SK-N-SH treated with all-trans-retinoic acid at 6 μM for 48 hours (cell line): ENCODE measurements around the gene CHMP2A.

Source experiments
- ATAC-seq: fragments of 200-7000 bp; cut with Tn5 transposase; 3 replicates; pipeline ENCODE4 v1.9.1; 2020; ENCODE audit warnings: mild to moderate bottlenecking, moderate library complexity
- ARNTL ChIP-seq: fragments of 450-650 bp; formaldehyde crosslinking; IDR thresholded peaks from 2 replicates; pipeline ENCODE4 v1.5.0; 2020; ENCODE audit warnings: low read depth, mild to moderate bottlenecking, moderate library complexity, borderline replicate concordance
- BACH2 ChIP-seq: fragments of 250-450 bp; sonication (Bioruptor Pico); IDR thresholded peaks from 2 replicates; pipeline ENCODE4 v1.9.0; 2021; ENCODE audit warnings: mild to moderate bottlenecking, borderline replicate concordance
- CREB5 ChIP-seq: fragments of 250-450 bp; sonication (Bioruptor Pico); IDR thresholded peaks from 2 replicates; pipeline ENCODE4 v1.5.1; 2020; ENCODE audit warnings: low read depth, mild to moderate bottlenecking, moderate library complexity
- CSDC2 ChIP-seq: fragments of 250-450 bp; sonication (Bioruptor Pico); IDR thresholded peaks from 2 replicates; pipeline ENCODE4 v1.5.0; 2020; ENCODE audit warnings: mild to moderate bottlenecking, moderate library complexity
- ESRRG ChIP-seq: fragments of 250-450 bp; sonication (Bioruptor Pico); IDR thresholded peaks from 2 replicates; pipeline ENCODE4 v1.6.1; 2021; ENCODE audit warnings: mild to moderate bottlenecking
- GLIS3 ChIP-seq: fragments of 250-450 bp; sonication (Bioruptor Pico); IDR thresholded peaks from 2 replicates; pipeline ENCODE4 v1.5.0; 2020; ENCODE audit warnings: mild to moderate bottlenecking, moderate library complexity
- OSR1 ChIP-seq: fragments of 250-450 bp; sonication (Bioruptor Pico); IDR thresholded peaks from 2 replicates; pipeline ENCODE4 v1.8.0; 2022; ENCODE audit warnings: moderate library complexity, mild to moderate bottlenecking, inconsistent platforms
- PATZ1 ChIP-seq: fragments of 250-450 bp; sonication (Bioruptor Pico); IDR thresholded peaks from 2 replicates; pipeline ENCODE4 v1.8.0; 2020; ENCODE audit warnings: mild to moderate bottlenecking, moderate library complexity, borderline replicate concordance
- PPARA ChIP-seq: fragments of 250-450 bp; sonication (Bioruptor Pico); IDR thresholded peaks from 2 replicates; pipeline ENCODE4 v1.5.0; 2020; ENCODE audit warnings: mild to moderate bottlenecking, borderline replicate concordance
- RARB ChIP-seq: fragments of 250-450 bp; sonication (Bioruptor Pico); IDR thresholded peaks from 2 replicates; pipeline ENCODE4 v1.8.0; 2021; ENCODE audit warnings: mild to moderate bottlenecking, moderate library complexity
- SNAI2 ChIP-seq: fragments of 250-450 bp; sonication (Bioruptor Pico); IDR thresholded peaks from 2 replicates; pipeline ENCODE4 v1.5.0; 2020; ENCODE audit warnings: mild to moderate bottlenecking, moderate library complexity
- TCF4 ChIP-seq: fragments of 250-450 bp; sonication (Bioruptor Pico); IDR thresholded peaks from 2 replicates; pipeline ENCODE4 v1.8.0; 2021; ENCODE audit warnings: mild to moderate bottlenecking, moderate library complexity, borderline replicate concordance
- TOX ChIP-seq: fragments of 250-450 bp; sonication (Bioruptor Pico); IDR thresholded peaks from 2 replicates; pipeline ENCODE4 v1.8.0; 2021; ENCODE audit warnings: mild to moderate bottlenecking, moderate library complexity, borderline replicate concordance
- TSHZ2 ChIP-seq: fragments of 250-450 bp; sonication (Bioruptor Pico); IDR thresholded peaks from 2 replicates; pipeline ENCODE4 v1.5.0; 2020; ENCODE audit warnings: mild to moderate bottlenecking, moderate library complexity
- ZFP3 ChIP-seq: fragments of 250-450 bp; sonication (Bioruptor Pico); IDR thresholded peaks from 2 replicates; pipeline ENCODE4 v1.5.0; 2020; ENCODE audit warnings: mild to moderate bottlenecking, moderate library complexity
- ZFP30 ChIP-seq: fragments of 450-650 bp; formaldehyde crosslinking; IDR thresholded peaks from 2 replicates; pipeline ENCODE4 v1.5.0; 2022; ENCODE audit warnings: mild to moderate bottlenecking, moderate library complexity
- ZNF565 ChIP-seq: fragments of 450-650 bp; formaldehyde crosslinking; conservative IDR thresholded peaks from 2 replicates; pipeline ENCODE4 v1.5.0; 2020; ENCODE audit warnings: low read depth, mild to moderate bottlenecking, moderate library complexity
- ZNF70 ChIP-seq: fragments of 450-650 bp; formaldehyde crosslinking; IDR thresholded peaks from 2 replicates; pipeline ENCODE4 v1.5.0; 2020; ENCODE audit warnings: mild to moderate bottlenecking, moderate library complexity
- ZNF8 ChIP-seq: fragments of 450-650 bp; formaldehyde crosslinking; IDR thresholded peaks from 2 replicates; pipeline ENCODE4 v1.5.0; 2020; ENCODE audit warnings: mild to moderate bottlenecking, moderate library complexity

CHMP2A gene

GRCh38 chr19:58572818-58573657 lies 18.1 kb upstream of the CHMP2A start, which contains the start of gene MZF1:
MZF1 (minus strand) TSS chr19:58573335; CDS start chr19:58571389, 1,946 bp downstream.
- no peak for TF ChIP-seq ZFP3 (CRISPR knock-in tag)
- peak; percentile 45; the same call in 1 of the 2 replicates for TF ChIP-seq PATZ1 (CRISPR knock-in tag)
- peak; percentile 49; the same call in 1 of the 2 replicates for TF ChIP-seq TSHZ2
- peak; percentile 77 for ATAC-seq

GRCh38 chr19:58572026-58572817 lies 17.3 kb upstream of the CHMP2A start:
- TF ChIP-seq TCF4 (CRISPR knock-in tag) (no peak), ESRRG (CRISPR knock-in tag) (no peak), BACH2 (CRISPR knock-in tag) (no peak)
- no peak for ATAC-seq

- no peak for TF ChIP-seq ZNF8 (CRISPR knock-in tag)
- no peak for TF ChIP-seq SNAI2 (CRISPR knock-in tag)
- no peak for TF ChIP-seq ZNF70 (CRISPR knock-in tag)
- no peak for TF ChIP-seq BACH2 (CRISPR knock-in tag)
- TF ChIP-seq TOX (CRISPR knock-in tag): no peak
- no peak for TF ChIP-seq OSR1
- no peak for TF ChIP-seq PPARA (CRISPR knock-in tag)
- TF ChIP-seq ZNF565 (CRISPR knock-in tag): no peak
- TF ChIP-seq TSHZ2: no peak
- TF ChIP-seq CREB5 (CRISPR knock-in tag): no peak
- TF ChIP-seq ARNTL (CRISPR knock-in tag): no peak
- no peak for TF ChIP-seq RARB
- no peak for TF ChIP-seq PATZ1 (CRISPR knock-in tag)
- no peak for TF ChIP-seq CSDC2 (CRISPR knock-in tag)
- no peak for TF ChIP-seq GLIS3 (CRISPR knock-in tag)
- TF ChIP-seq ZFP30 (CRISPR knock-in tag): no peak
- no peak for ATAC-seq
These were observed 16.7 kb upstream of the CHMP2A start for GRCh38 chr19:58571575-58571947.
